HEK293 (cell line): Measurements from ENCODE around the gene FBXW2.

ENCODE experiments used
- ELK4 ChIP-seq: IDR thresholded peaks from 2 replicates; pipeline ENCODE4 v1.6.1; 2011; ENCODE audit warnings: mild to moderate bottlenecking, low read depth, low read length, borderline replicate concordance
- GLIS1 ChIP-seq: fragments of 450-650 bp; formaldehyde crosslinking; IDR thresholded peaks from 2 replicates; pipeline ENCODE4 v1.5.1; 2016; ENCODE audit warnings: missing biosample characterization, missing genetic modification characterization
- GLIS2 ChIP-seq: fragments of 450-650 bp; formaldehyde crosslinking; IDR thresholded peaks from 2 replicates; pipeline ENCODE4 v1.5.1; 2016; ENCODE audit warnings: missing biosample characterization, missing genetic modification characterization
- IKZF3 ChIP-seq: fragments of 450-650 bp; IDR thresholded peaks from 2 replicates; pipeline ENCODE4 v1.5.0; 2018; ENCODE audit warnings: missing biosample characterization, mild to moderate bottlenecking, missing genetic modification characterization, moderate library complexity
- KLF8 ChIP-seq: fragments of 450-650 bp; formaldehyde crosslinking; IDR thresholded peaks from 2 replicates; pipeline ENCODE4 v1.5.1; 2016; ENCODE audit warnings: missing biosample characterization, missing genetic modification characterization
- SCRT1 ChIP-seq: fragments of 450-650 bp; formaldehyde crosslinking; IDR thresholded peaks from 2 replicates; pipeline ENCODE4 v1.5.1; 2016; ENCODE audit warnings: missing biosample characterization, missing genetic modification characterization, borderline replicate concordance
- SP2 ChIP-seq: fragments of 450-650 bp; formaldehyde crosslinking; IDR thresholded peaks from 2 replicates; pipeline ENCODE4 v1.5.1; 2016; ENCODE audit warnings: missing biosample characterization, missing genetic modification characterization
- ZBTB17 ChIP-seq: fragments of 450-650 bp; formaldehyde crosslinking; IDR thresholded peaks from 2 replicates; pipeline ENCODE4 v1.5.1; 2016; ENCODE audit warnings: missing biosample characterization, missing genetic modification characterization
- ZFP37 ChIP-seq: fragments of 450-650 bp; formaldehyde crosslinking; IDR thresholded peaks from 2 replicates; pipeline ENCODE4 v1.5.1; 2016; ENCODE audit warnings: missing biosample characterization, missing genetic modification characterization
- ZNF114 ChIP-seq: fragments of 450-650 bp; formaldehyde crosslinking; IDR thresholded peaks from 2 replicates; pipeline ENCODE4 v1.5.0; 2017; ENCODE audit warnings: missing biosample characterization, missing genetic modification characterization
- ZNF146 ChIP-seq: fragments of 450-650 bp; formaldehyde crosslinking; IDR thresholded peaks from 2 replicates; pipeline ENCODE4 v1.5.1; 2016; ENCODE audit warnings: missing biosample characterization, missing genetic modification characterization
- ZNF202 ChIP-seq: fragments of 450-650 bp; formaldehyde crosslinking; IDR thresholded peaks from 2 replicates; pipeline ENCODE4 v1.5.1; 2016; ENCODE audit warnings: missing biosample characterization, missing genetic modification characterization, borderline replicate concordance
- ZNF518A ChIP-seq: fragments of 450-650 bp; formaldehyde crosslinking; conservative IDR thresholded peaks from 2 replicates; pipeline ENCODE4 v1.5.1; 2016; ENCODE audit warnings: low read depth, missing biosample characterization, missing genetic modification characterization
- ZNF639 ChIP-seq: fragments of 450-650 bp; formaldehyde crosslinking; IDR thresholded peaks from 2 replicates; pipeline ENCODE4 v1.5.1; 2016; ENCODE audit warnings: missing biosample characterization, missing genetic modification characterization
- ZNF658 ChIP-seq: fragments of 450-650 bp; formaldehyde crosslinking; IDR thresholded peaks from 2 replicates; pipeline ENCODE4; 2016; ENCODE audit warnings: missing biosample characterization, missing genetic modification characterization
- ZNF660 ChIP-seq: fragments of 450-650 bp; IDR thresholded peaks from 2 replicates; pipeline ENCODE4 v1.5.1; 2018; ENCODE audit warnings: missing biosample characterization, mild to moderate bottlenecking, missing genetic modification characterization
- ZNF76 ChIP-seq: fragments of 450-650 bp; formaldehyde crosslinking; IDR thresholded peaks from 2 replicates; pipeline ENCODE4; 2016; ENCODE audit warnings: low read depth, missing biosample characterization, missing genetic modification characterization, borderline replicate concordance
- ZNF843 ChIP-seq: fragments of 450-650 bp; formaldehyde crosslinking; IDR thresholded peaks from 2 replicates; pipeline ENCODE4 v1.5.1; 2016; ENCODE audit warnings: missing biosample characterization, missing genetic modification characterization
- ZSCAN16 ChIP-seq: fragments of 450-650 bp; formaldehyde crosslinking; IDR thresholded peaks from 2 replicates; pipeline ENCODE4 v1.5.1; 2016; ENCODE audit warnings: missing biosample characterization, missing genetic modification characterization
- ZSCAN30 ChIP-seq: fragments of 450-650 bp; IDR thresholded peaks from 2 replicates; pipeline ENCODE4 v1.5.1; 2018; ENCODE audit warnings: missing biosample characterization, mild to moderate bottlenecking, missing genetic modification characterization, moderate library complexity
- ZXDB ChIP-seq: fragments of 450-650 bp; formaldehyde crosslinking; IDR thresholded peaks from 2 replicates; pipeline ENCODE4 v1.5.1; 2016; ENCODE audit warnings: missing biosample characterization, missing genetic modification characterization

The FBXW2 gene

GRCh38 chr9:120792898-120793765 is at the start of gene FBXW2 (continued):
- peak; percentile 83 for TF ChIP-seq ZNF518A
- no peak for TF ChIP-seq ZSCAN16 (tag by site-specific recombination)
- peak; percentile 93 for TF ChIP-seq ZSCAN30 (tag by site-specific recombination)
- TF ChIP-seq ZNF658 (tag by site-specific recombination) = no peak
- TF ChIP-seq SCRT1 (tag by site-specific recombination) = peak; percentile 89
- TF ChIP-seq ZNF76 (tag by site-specific recombination) = peak; percentile 89
- TF ChIP-seq IKZF3 (tag by site-specific recombination) = peak; percentile 77
- TF ChIP-seq GLIS1 = peak; percentile 64
- TF ChIP-seq ZXDB (tag by site-specific recombination) = peak; percentile 87
- peak; percentile 82 for TF ChIP-seq ZBTB17
- TF ChIP-seq ZNF843 = peak; percentile 21; the same call in 1 of the 2 replicates
- TF ChIP-seq SP2 (tag by site-specific recombination) = peak; percentile 97
- peak; percentile 51; the same call in 1 of the 2 replicates for TF ChIP-seq ELK4
- TF ChIP-seq ZNF660 (tag by site-specific recombination) = 0 out of 2 replicates have a peak, but pooled peaks have one; percentile 15
- no peak for TF ChIP-seq ZNF202 (tag by site-specific recombination)
- TF ChIP-seq KLF8 (tag by site-specific recombination) = peak; percentile 84
- peak; percentile 15; the same call in 1 of the 2 replicates for TF ChIP-seq ZNF639 (tag by site-specific recombination)
- peak; percentile 74; the same call in 1 of the 2 replicates for TF ChIP-seq ZFP37 (tag by site-specific recombination)
- TF ChIP-seq ZNF114 = no peak
- peak; percentile 52; the same call in 1 of the 2 replicates for TF ChIP-seq GLIS2 (tag by site-specific recombination)
- 0 out of 2 replicates have a peak, but pooled peaks have one; percentile 17 for TF ChIP-seq ZNF146 (tag by site-specific recombination)
